ENCODE results near the gene ATP5F1D.

ATP5F1D gene

DNA sequence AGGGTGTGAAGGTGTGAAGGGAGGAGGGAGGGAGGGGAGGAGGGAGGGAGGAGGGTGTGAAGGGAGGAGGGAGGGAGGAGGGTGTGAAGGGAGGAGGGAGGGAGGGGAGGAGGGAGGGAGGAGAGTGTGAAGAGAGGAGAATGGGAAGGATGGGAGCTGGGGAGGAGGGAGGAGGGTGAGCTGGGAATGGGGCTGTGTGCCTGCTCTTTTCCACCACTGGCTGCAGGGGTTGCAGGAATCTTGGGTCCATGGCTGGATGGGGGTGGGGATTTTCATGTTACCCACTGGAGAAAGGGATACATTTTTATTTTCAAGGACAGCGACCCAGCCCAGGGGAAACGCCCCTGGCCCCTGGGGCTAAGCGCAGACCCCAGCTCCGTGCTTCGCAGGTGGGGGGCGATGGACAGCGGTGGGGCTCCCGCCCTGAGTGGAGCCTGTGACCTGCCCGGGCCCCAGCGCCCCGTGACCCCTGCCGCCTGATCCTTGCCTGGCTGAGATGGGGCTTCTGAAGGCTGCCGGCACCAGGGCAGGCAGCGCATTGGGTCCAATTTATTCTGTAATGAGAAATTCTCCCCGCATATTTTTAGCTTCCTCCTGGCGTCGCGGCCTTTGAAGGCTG is 41.1 kb downstream of the ATP5F1D start:
- peaks cover 28 to 42% of the 10 kb centered on the region in 2 donors for H3K27me3 ChIP-seq (ENCODE audit: control insufficient read depth in 1 of 2, insufficient read depth in 2 of 2, low read length in 2 of 2)
- peaks cover 3 to 7% of the 10 kb centered on the region in 2 donors for H3K36me3 ChIP-seq (ENCODE audit: control insufficient read depth in 2 of 2, insufficient read depth in 2 of 2, low read length in 2 of 2)
- no peak overlapping the region for H3K27ac ChIP-seq (ENCODE audit: low read length)
- peaks cover 5% of the 10 kb centered on the region for H3K4me1 ChIP-seq (ENCODE audit: control insufficient read depth, insufficient read depth, low read length)
- H3K9ac ChIP-seq (ENCODE audit: low read length in 2 of 2), result no peak overlapping the region
- no peak overlapping the region for H3K4me3 ChIP-seq (ENCODE audit: low read length in 2 of 2)
- no peaks in the 10 kb centered on the region for H3K9me3 ChIP-seq (ENCODE audit: control insufficient read depth in 2 of 2, low read length in 2 of 2)

DNA sequence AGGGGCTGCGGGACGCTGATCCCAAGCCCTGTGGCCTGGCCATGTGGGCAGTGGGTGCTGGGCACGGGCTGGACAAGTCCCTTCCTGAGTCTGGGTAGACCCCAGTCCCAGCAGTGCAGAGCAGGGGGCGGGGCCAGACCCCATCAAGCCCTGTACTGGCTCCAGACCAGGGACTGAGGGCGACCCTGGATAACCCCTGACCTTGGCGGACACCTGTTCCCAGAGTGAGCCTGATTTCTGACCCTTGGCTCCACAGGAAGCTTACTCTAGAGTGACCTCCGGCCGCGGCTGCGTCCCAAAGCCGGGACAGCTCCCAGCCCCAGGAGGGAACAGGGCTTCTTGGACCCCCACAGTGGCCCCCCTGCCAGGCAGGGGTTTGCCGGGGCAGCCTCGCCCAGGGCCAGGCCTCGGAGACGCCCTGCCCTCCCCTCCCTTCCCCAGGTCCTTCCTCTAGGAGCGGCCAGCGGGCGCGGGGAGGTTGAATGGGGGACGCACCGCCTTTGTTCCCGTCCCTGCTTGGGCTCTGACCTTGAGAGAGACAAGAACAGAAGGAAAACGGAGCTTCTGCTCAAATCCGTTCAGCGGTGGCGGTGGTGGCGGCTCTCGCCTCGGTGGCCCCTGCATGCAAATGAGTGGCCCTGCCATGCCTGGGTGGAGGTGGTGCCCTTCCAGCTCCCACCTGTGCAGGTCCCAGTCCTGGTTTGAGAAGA is 41.8 kb downstream of the ATP5F1D start:
- H3K27me3 ChIP-seq (ENCODE audit: control insufficient read depth in 1 of 2, insufficient read depth in 2 of 2, low read length in 2 of 2), result peaks cover 32 to 46% of the 10 kb centered on the region in 2 donors
- H3K4me3 ChIP-seq (ENCODE audit: low read length in 2 of 2), result no peak overlapping the region
- H3K36me3 ChIP-seq (ENCODE audit: control insufficient read depth in 2 of 2, insufficient read depth in 2 of 2, low read length in 2 of 2), result peaks cover 3 to 7% of the 10 kb centered on the region in 2 donors
- H3K4me1 ChIP-seq (ENCODE audit: control insufficient read depth, insufficient read depth, low read length), result peaks cover 5% of the 10 kb centered on the region
- H3K27ac ChIP-seq (ENCODE audit: low read length), result no peak overlapping the region
- no peak overlapping the region for H3K9ac ChIP-seq (ENCODE audit: low read length in 2 of 2)
- no peaks in the 10 kb centered on the region for H3K9me3 ChIP-seq (ENCODE audit: control insufficient read depth in 2 of 2, low read length in 2 of 2)

DNA sequence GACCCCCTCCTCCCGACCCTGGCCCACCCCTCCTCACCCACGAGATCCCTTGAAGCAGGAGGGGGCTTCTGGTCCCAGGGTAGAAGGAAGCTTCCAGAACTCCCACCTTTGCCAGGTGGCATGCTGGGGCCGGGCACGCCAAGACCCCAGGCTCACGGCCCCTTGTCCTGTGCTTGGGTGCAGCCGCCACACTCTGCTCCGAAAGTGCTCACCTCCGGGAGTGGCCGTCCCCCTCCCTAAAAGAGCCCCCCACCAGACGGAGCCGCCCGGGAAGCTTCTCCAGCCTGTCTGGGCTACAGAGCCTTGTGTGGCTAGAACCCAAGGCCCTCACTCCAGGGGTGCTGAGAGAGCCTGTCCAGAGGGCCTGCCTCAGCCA is 42.4 kb downstream of the ATP5F1D start:
- H3K27ac ChIP-seq (ENCODE audit: low read length), result no peak overlapping the region
- H3K27me3 ChIP-seq (ENCODE audit: control insufficient read depth in 1 of 2, insufficient read depth in 2 of 2, low read length in 2 of 2), result peaks cover 32 to 46% of the 10 kb centered on the region in 2 donors
- H3K4me1 ChIP-seq (ENCODE audit: control insufficient read depth, insufficient read depth, low read length), result peaks cover 5% of the 10 kb centered on the region
- H3K36me3 ChIP-seq (ENCODE audit: control insufficient read depth in 2 of 2, insufficient read depth in 2 of 2, low read length in 2 of 2), result peaks cover 3 to 6% of the 10 kb centered on the region in 2 donors
- H3K9me3 ChIP-seq (ENCODE audit: control insufficient read depth in 2 of 2, low read length in 2 of 2), result no peaks in the 10 kb centered on the region
- no peak overlapping the region for H3K9ac ChIP-seq (ENCODE audit: low read length in 2 of 2)
- no peak overlapping the region for H3K4me3 ChIP-seq (ENCODE audit: low read length in 2 of 2)

DNA sequence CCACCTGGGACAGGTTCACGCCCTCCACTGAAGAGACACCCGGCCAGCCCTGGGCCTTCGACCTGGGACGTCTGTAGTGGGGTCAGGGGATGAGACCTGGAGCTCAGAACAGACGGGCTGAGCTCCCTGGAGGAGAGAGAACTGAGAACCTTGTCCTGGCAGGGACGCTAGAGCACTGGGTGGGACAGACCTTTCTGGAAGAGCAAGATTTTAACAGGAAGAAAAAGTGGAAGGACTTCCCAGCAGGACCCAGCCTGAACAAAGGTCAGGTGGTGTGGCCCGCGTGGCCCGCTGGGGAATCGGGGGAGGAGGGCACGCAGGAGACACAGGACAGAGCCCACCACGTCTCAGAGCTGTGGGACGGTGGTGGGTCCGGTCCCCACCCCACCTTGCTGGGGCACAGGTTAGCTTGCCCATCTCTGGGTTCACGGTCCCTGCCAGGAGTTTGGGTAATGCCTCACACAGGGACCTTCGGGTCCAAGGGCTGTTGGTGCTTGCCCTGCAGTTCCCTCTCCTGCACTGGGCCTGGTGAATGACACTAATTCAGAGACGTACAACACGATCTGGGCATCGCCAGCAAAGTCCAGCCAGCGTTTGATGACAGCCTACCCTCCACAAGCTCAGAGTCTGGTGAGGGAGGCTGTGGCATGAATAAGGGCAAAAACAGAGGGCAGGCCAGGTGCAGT is 42.9 kb downstream of the ATP5F1D start:
- no peaks in the 10 kb centered on the region for H3K9me3 ChIP-seq (ENCODE audit: control insufficient read depth in 2 of 2, low read length in 2 of 2)
- peaks cover 0 to under 1% of the 10 kb centered on the region in 2 donors for H3K36me3 ChIP-seq (ENCODE audit: control insufficient read depth in 2 of 2, insufficient read depth in 2 of 2, low read length in 2 of 2)
- peaks cover 32 to 48% of the 10 kb centered on the region in 2 donors for H3K27me3 ChIP-seq (ENCODE audit: control insufficient read depth in 1 of 2, insufficient read depth in 2 of 2, low read length in 2 of 2)
- peaks cover 4% of the 10 kb centered on the region for H3K4me1 ChIP-seq (ENCODE audit: control insufficient read depth, insufficient read depth, low read length)
- no peak overlapping the region for H3K9ac ChIP-seq (ENCODE audit: low read length in 2 of 2)
- H3K4me3 ChIP-seq (ENCODE audit: low read length in 2 of 2), result no peak overlapping the region
- H3K27ac ChIP-seq (ENCODE audit: low read length), result no peak overlapping the region

DNA sequence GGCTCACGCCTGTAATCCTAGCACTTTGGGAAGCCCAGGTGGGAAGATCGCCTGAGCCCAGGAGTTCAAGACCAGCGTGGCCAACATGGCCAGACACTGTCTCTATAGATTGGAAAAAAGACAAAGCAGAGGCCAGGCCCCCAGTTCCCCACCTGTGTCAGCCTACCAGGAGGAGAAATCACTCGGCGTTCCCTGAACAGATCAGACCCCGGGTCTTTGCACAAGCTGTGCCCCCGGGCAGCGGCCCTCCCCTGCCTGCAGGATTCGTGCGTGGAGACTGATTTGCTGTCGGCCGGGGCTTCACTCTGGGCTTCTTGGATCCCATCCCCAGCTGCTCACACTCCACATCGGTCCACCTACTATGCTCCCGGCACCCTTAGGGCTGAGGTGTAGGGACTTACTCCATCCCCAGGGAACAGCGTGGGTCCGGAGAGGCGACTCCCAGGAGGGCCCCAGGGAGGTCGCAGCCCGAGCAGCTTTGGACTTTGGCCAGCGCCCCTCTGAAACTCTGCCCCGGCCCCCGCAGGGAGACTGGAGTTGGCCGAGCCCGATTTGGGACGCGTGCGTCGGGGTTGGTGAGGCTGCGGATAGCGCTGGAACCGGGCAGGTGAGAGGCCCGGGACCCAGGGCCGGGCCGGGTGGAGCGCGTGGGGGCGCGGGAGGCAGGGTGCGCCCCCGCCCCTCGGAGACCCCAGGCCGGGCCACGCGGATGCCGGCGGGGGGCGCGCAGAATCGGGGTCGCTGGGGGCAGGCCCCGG is 43.6 kb downstream of the ATP5F1D start:
- H3K27me3 ChIP-seq (ENCODE audit: control insufficient read depth in 1 of 2, insufficient read depth in 2 of 2, low read length in 2 of 2), result peaks cover 32 to 49% of the 10 kb centered on the region in 2 donors
- no peak overlapping the region for H3K9ac ChIP-seq (ENCODE audit: low read length in 2 of 2)
- H3K27ac ChIP-seq (ENCODE audit: low read length), result no peak overlapping the region
- H3K4me3 ChIP-seq (ENCODE audit: low read length in 2 of 2), result no peak overlapping the region
- peaks cover 2% of the 10 kb centered on the region for H3K4me1 ChIP-seq (ENCODE audit: control insufficient read depth, insufficient read depth, low read length)
- no peaks in the 10 kb centered on the region for H3K36me3 ChIP-seq (ENCODE audit: control insufficient read depth in 2 of 2, insufficient read depth in 2 of 2, low read length in 2 of 2)
- no peaks in the 10 kb centered on the region for H3K9me3 ChIP-seq (ENCODE audit: control insufficient read depth in 2 of 2, low read length in 2 of 2)

DNA sequence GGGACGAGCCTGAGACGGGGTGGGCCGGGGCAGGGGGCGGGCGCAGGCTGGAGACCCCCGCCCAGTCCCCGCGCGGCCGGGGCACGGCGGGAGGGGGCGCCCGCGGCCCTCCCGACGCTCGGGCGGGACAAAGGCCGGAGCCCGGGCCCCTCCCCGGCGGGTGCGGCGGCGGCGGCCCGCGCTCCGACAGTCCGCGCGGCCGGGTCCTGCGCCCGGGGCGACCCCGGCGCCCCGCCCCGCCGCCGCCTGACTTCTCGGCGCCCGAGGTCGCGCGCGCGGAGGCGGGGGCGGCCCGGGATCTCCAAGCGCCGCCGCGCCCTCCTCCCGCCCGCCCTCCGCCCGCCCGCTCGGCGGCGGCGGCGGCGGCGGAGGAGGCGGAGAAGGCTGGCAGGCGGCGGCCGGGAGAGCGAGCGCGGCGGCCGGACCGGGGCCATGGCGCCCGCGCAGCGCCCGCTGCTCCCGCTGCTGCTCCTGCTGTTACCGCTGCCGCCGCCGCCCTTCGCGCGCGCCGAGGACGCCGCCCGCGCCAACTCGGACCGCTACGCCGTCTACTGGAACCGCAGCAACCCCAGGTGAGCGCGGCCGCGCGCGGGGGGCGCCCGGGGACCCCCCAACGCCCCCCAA is 44.3 kb downstream of the ATP5F1D start, which contains the start of gene EFNA2:
EFNA2 (plus strand) TSS at position 137 of the 624 bp plus-strand sequence; CDS start at position 433, 296 bp downstream.
- peaks cover 2% of the 10 kb centered on the region for H3K4me1 ChIP-seq (ENCODE audit: control insufficient read depth, insufficient read depth, low read length)
- no peak within 1 kb of the TSS for H3K4me3 ChIP-seq (ENCODE audit: low read length in 2 of 2)
- no peaks in the 10 kb centered on the region for H3K36me3 ChIP-seq (ENCODE audit: control insufficient read depth in 2 of 2, insufficient read depth in 2 of 2, low read length in 2 of 2)
- no peak within 1 kb of the TSS for H3K9ac ChIP-seq (ENCODE audit: low read length in 2 of 2)
- H3K27me3 ChIP-seq (ENCODE audit: control insufficient read depth in 1 of 2, insufficient read depth in 2 of 2, low read length in 2 of 2), result peaks cover 35 to 53% of the 10 kb centered on the region in 2 donors
- no peak within 1 kb of the TSS for H3K27ac ChIP-seq (ENCODE audit: low read length)
- H3K9me3 ChIP-seq (ENCODE audit: control insufficient read depth in 2 of 2, low read length in 2 of 2), result no peaks in the 10 kb centered on the region

DNA sequence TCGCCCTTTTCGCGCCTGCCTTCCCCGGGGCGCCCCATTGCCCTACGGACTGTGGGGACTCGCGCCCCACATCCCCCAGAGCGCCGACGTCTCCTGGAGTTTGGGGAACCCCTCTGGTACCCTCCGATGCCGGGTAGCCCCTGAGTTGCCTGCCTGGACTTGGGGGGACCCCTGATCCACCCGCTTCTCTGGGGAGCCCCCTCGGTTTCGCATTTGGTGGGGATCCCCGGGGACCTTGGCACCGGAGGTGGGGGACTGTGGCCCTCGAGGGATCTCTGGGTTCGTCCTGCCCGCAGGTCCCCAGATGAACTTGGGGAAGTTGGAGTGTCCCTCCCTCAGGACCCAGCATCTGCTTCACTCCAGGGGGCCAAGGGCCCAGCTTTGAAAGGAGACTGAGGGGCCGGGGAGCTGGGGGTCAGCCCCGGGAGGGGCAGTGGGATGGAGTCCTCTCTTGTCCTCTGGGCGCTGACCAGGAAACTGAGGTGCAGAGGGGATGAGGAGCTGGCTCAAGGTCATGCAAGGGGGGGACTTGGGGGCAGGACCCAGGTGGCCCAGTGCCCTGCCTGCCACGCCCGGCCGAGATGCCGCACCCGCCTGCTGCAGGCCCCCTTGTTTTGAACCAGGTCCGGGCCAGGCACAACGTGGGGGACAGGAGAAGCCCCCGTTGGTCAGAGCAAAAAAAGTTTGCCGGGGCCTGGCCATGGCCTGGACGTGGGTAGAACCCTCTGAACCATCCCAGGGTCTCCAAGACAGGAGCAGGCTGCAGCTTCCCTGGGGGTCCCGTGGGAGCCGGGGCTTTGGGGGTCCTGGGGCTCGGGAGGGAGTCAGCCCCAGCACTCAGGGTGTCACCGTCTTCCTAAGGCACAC is 45.2 kb downstream of the ATP5F1D start:
- Histone ChIP-seq H3K9me3 (ENCODE audit: control insufficient read depth in 2 of 2, low read length in 2 of 2) (no peaks in the 10 kb centered on the region), H3K4me3 (ENCODE audit: low read length in 2 of 2) (no peak overlapping the region), H3K27me3 (ENCODE audit: control insufficient read depth in 1 of 2, insufficient read depth in 2 of 2, low read length in 2 of 2) (peaks cover 37 to 60% of the 10 kb centered on the region in 2 donors), H3K9ac (ENCODE audit: low read length in 2 of 2) (no peak overlapping the region), H3K27ac (ENCODE audit: low read length) (no peak overlapping the region), H3K36me3 (ENCODE audit: control insufficient read depth in 2 of 2, insufficient read depth in 2 of 2, low read length in 2 of 2) (no peaks in the 10 kb centered on the region), H3K4me1 (ENCODE audit: control insufficient read depth, insufficient read depth, low read length) (peaks cover 2% of the 10 kb centered on the region)

DNA sequence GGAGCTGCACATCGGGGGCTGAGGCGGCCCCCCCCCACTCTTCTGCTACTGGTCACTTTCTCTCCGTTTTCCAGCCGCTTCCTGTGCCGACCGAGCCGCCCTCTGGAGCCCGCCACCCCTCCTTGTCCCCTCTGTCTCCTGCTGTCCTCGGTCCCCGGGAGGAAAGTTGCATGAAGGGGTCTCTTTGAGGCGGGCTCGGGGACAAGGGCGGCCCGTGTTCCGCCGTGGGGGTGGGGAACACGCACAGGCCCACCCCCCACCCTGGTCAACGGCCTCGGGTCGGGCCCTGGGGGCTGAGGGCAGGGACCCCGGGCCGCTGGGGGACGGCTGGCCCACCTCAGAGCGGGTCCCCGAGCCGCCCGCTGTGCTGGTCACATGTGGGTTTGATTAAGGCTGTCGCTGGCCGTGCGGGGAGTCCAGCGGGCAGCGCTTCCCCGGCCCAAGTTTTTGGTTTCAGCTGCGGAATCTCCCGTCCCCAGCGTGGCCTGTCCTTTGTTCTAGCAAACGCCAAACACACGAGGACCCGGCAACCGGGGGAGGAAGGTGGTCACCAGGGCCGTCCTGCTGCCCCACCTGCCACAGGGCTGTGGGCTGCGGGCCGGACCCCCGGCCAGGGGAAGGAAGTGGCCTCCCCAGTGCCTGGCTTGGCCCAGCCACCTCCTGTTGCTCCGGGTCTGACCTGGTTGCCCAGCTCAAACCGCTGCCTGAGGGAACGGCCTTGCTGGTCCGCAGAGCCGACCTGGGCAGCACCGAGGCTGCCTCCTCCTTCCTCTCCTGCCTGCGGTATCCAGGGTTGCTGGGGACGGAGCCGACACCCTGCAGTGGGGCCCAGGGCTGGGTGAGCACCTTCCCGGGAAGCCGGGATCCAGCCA is 46.0 kb downstream of the ATP5F1D start:
- Histone ChIP-seq H3K36me3 (ENCODE audit: control insufficient read depth in 2 of 2, insufficient read depth in 2 of 2, low read length in 2 of 2) (no peaks in the 10 kb centered on the region), H3K9ac (ENCODE audit: low read length in 2 of 2) (no peak overlapping the region), H3K4me1 (ENCODE audit: control insufficient read depth, insufficient read depth, low read length) (peaks cover 2% of the 10 kb centered on the region), H3K27ac (ENCODE audit: low read length) (no peak overlapping the region), H3K4me3 (ENCODE audit: low read length in 2 of 2) (no peak overlapping the region), H3K27me3 (ENCODE audit: control insufficient read depth in 1 of 2, insufficient read depth in 2 of 2, low read length in 2 of 2) (peaks cover 41 to 67% of the 10 kb centered on the region in 2 donors), H3K9me3 (ENCODE audit: control insufficient read depth in 2 of 2, low read length in 2 of 2) (no peaks in the 10 kb centered on the region)

DNA sequence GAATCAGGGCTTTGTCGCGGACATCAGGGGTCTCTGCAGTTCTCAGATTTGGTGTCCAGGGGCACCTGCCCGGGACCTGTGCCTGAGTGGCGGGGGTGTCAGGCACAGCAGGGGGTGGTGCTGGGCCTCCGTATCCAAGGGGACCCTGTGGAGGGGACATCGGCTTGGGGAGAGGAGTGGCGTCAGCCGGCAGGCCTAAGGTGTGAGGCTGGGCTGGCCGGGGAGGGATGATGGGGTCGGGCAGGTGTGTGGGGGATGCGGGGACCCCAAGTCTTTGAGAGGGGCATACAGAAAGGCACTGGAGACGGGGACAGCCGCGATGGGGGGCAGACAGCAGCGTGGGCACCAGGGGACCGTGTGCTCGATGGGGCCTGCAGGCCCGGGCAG is 46.7 kb downstream of the ATP5F1D start:
- Histone ChIP-seq H3K9ac (ENCODE audit: low read length in 2 of 2) (no peak overlapping the region), H3K27ac (ENCODE audit: low read length) (no peak overlapping the region), H3K27me3 (ENCODE audit: control insufficient read depth in 1 of 2, insufficient read depth in 2 of 2, low read length in 2 of 2) (peaks cover 40 to 61% of the 10 kb centered on the region in 2 donors), H3K4me3 (ENCODE audit: low read length in 2 of 2) (no peak overlapping the region), H3K9me3 (ENCODE audit: control insufficient read depth in 2 of 2, low read length in 2 of 2) (no peaks in the 10 kb centered on the region), H3K36me3 (ENCODE audit: control insufficient read depth in 2 of 2, insufficient read depth in 2 of 2, low read length in 2 of 2) (no peaks in the 10 kb centered on the region), H3K4me1 (ENCODE audit: control insufficient read depth, insufficient read depth, low read length) (peaks cover 2% of the 10 kb centered on the region)

All from stomach smooth muscle (tissue), 2 donors.